Esophagus muscularis mucosa (tissue), 3 donors: ENCODE results near the gene S100A6.

Experiments used
- CTCF ChIP-seq, 3 experiments: fragments of 200-600 bp in 2 of 3; fragments of 450-650 bp in 1 of 3; sonication (generic) in 2 of 3; IDR thresholded peaks; one replicate each; pipeline ENCODE4 v1.5.1; 2017 to 2019; ENCODE audit warnings: antibody characterized with exemption in 3 of 3, mild to moderate bottlenecking in 2 of 3, moderate library complexity in 1 of 3
- POLR2A ChIP-seq: fragments of 450-650 bp; IDR thresholded peaks from one replicate; pipeline ENCODE4 v1.6.1; 2017; ENCODE audit warnings: antibody characterized with exemption, moderate library complexity, mild to moderate bottlenecking, low read depth

GRCh38 chr1:153515504-153516394, 20.0 kb downstream of the S100A6 start:
- TF ChIP-seq CTCF (IDR thresholded peaks at IDR 0.05): no peak
- TF ChIP-seq POLR2A: no peak
